D721Med (cell line): ENCODE data around the gene WFDC12.
"Not testable (repeated sequence)": the region's sequence is repeated elsewhere in the genome, so short reads cannot be mapped to it uniquely, and the experiment has no call there.

Source experiments
- DNase-seq: peaks from one replicate; pipeline ENCODE4 v3.0.0; 2011; ENCODE audit warnings: low spot score; ENCODE audit not compliant: insufficient read length
- FAIRE-seq: peaks from 2 replicates; lab custom pipeline; 2011; peaks lifted over from hg19 to GRCh38; lab: Jason Lieb, UNC
- TF ChIP-seq, protein P1 (sequence below): IDR thresholded peaks from 2 replicates; pipeline ENCODE4 v1.5.1; 2012; ENCODE audit warnings: mild to moderate bottlenecking, control low read depth; ENCODE audit not compliant: insufficient read depth; ENCODE audit errors: missing control alignments

WFDC12 gene

DNA sequence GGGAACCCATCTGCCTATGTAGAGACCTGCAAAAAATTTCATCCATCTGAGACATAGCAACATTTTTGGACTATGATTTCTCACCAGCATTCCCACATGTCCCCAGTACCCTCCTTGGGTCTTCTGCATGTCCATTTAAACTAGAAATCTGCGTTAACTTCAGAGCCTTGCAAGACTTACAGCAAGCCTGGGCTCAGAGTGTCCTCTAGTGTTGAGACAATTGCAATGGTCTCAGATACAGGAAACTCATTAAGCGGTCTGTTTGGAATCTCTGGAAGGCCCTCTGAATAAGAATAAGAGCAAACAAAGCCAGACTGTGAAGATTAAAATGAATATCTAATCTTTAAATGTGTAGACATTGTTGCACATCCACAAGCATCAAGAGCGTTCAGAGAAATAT is 29.9 kb upstream of the WFDC12 start:
- FAIRE-seq (no peak), DNase-seq (no peak)
- TF ChIP-seq, protein P1, sequence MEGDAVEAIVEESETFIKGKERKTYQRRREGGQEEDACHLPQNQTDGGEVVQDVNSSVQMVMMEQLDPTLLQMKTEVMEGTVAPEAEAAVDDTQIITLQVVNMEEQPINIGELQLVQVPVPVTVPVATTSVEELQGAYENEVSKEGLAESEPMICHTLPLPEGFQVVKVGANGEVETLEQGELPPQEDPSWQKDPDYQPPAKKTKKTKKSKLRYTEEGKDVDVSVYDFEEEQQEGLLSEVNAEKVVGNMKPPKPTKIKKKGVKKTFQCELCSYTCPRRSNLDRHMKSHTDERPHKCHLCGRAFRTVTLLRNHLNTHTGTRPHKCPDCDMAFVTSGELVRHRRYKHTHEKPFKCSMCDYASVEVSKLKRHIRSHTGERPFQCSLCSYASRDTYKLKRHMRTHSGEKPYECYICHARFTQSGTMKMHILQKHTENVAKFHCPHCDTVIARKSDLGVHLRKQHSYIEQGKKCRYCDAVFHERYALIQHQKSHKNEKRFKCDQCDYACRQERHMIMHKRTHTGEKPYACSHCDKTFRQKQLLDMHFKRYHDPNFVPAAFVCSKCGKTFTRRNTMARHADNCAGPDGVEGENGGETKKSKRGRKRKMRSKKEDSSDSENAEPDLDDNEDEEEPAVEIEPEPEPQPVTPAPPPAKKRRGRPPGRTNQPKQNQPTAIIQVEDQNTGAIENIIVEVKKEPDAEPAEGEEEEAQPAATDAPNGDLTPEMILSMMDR = peak; percentile 32

DNA sequence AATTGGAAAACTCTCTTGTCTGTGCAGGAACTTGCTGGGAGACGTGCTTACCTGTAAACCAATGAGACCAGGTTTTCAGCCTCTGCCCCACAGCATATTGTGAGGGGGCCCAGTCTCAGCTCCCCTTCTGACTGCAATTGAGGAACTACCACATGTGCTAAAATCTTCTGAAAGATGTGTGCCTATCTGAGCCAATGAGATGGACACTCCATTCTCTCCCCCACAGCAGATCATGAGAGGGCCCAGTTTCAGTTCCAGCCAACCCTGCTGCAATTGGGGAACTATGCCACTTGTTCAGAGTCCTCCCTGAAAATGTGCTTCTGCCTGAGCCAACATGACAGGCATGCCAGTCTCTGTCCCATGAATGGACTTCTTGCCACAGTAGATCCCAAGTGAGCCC is 29.5 kb upstream of the WFDC12 start:
- no peak for DNase-seq
- FAIRE-seq = no peak
- TF ChIP-seq, protein P1 = no peak

DNA sequence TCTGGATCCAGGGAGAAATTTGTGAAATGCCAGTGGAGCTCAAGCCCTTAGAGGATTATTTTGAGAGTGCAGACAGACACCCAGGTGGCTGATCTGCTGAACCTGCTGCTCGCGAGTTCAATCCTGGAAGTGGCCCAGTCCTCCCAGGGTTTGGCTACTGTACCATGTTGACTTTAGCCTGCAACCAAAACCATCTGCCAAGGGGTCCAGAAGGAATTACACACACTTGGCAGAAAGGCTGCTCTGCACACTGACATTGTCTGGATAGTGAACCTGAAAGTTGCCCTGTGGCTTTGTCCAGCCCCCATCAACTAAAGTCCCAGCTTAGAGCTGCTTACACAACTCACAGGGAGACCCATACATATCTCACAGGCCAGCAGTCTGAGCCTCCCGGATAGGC is 28.9 kb upstream of the WFDC12 start:
- DNase-seq (no peak), FAIRE-seq (no peak)
- TF ChIP-seq, protein P1 = no peak

DNA sequence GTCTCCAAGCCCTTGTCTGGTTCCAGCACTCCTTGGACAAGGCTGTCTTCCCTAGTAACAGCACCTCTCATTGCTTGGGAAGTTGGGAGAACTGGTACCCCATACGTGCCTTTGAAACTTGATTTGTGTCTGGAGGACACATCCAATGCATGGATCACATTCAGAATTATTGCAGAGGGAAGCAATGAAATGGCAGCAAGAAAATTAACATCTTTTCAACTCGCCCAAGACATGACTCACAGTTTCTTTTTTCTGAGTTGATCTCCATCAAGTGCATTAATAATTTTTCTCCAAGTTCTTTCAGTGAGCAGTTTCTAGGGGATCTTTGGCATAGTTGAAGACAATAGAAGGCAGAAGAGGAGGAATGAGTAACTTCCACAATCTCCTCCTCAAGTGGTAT is 28.1 kb upstream of the WFDC12 start:
- TF ChIP-seq, protein P1 = no peak
- FAIRE-seq (no peak), DNase-seq (no peak)

DNA sequence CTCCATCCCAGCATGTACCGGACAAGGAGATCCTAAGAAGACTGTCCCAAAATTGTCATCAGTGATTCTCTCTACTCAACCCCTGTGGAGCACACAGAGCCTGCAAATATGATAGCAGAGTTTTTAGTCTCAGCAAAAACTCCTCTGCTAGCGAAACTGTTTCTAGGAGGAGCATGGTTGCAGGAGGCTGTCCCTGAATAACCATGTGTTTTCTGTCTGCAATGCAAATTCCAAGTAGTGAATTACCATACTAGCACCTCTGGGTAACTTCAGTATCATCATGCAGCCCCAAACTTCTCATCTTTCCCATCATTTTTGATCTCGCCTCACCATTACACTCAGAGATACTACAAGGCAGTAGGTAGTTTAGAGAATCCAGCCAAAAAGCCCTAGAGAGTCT is 24.8 kb upstream of the WFDC12 start:
- TF ChIP-seq, protein P1 = no peak
- FAIRE-seq (no peak), DNase-seq (no peak)

DNA sequence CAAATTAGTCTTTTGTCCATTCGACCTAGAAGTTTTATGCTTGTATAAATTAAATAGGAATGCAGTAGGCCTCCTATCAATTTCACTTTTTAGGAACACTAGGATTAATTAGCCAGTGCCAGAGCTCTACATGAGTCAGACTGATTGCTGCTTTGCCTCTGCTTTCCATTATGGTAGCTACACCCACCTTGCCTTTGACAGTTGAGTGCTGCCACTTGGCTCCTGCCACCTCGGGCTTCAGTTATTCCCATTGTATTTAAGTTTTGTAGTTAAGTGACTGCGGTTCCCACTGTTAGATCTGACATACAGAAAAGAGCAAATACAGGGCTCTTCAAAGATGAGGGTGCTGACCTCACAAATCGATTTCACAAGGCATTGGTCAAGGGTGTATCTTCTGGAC is 16.6 kb upstream of the WFDC12 start:
- FAIRE-seq = no peak
- TF ChIP-seq, protein P1 = no peak
- DNase-seq = no peak

DNA sequence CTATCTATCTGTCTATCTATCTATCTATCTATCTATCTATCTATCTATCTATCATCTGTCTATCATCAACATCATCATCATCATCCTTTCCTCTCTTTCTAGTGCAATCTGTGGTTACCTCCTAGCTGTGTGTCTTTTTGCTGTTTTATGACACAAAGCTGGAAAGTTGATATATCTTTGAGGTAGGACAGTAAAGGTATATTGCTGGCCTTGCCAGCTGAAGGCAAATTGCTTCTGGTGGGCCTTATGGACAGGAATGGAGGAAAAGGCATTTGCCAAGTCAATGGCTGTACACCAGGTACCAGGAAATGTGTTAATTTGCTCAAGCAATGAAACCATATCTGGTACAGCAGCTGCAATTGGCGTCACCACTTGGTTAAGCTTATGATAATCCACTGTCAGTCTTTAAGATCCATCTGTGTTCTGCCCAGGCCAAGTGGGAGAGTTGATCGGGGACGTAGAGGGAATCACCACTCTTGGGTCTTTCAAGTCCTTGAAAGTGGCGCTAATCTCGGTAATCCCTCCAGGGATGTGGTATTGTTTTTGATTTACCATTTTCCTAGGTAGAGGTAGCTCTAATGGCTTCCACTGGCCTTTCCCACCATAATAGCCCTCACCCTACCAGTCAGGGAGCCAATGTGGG is 15.6 kb upstream of the WFDC12 start:
- FAIRE-seq = not testable (repeated sequence)
- peak; percentile 38 for DNase-seq
